Measurements from ENCODE around the gene ITGA2B. TPM values are rescaled to one million over a fixed set of nuclear protein-coding genes. Genes with fewer than 3 reads are reported as not detected.

ITGA2B gene
- total and polyA plus RNA-seq, 2 of the 13 experiments (the other 11 are each of a cell fraction or from before 2014, with no cell fraction given): 0.38 to 1.1 TPM

DNA sequence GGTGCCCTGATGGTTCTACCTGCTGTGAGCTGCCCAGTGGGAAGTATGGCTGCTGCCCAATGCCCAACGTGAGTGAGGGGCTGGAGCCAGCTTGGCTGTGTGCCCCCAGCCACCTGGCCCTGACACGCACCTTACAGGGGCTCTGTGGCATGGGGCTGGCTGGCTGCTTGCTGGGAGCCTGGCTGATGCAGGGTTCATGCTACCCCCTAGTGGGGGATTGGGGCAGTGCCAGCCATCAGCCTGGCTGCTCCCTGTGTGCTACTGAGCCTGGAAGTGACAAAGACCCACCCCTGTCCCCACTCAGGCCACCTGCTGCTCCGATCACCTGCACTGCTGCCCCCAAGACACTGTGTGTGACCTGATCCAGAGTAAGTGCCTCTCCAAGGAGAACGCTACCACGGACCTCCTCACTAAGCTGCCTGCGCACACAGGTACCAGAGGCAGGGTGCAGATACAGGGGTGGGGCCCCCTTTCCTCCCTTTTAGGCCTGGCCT is 38.7 kb downstream of the ITGA2B start (continued):
- TF ChIP-seq ARNT2 (CRISPR knock-in tag; IDR thresholded peaks at IDR 0.05; ENCODE audit: low read depth) (peak; percentile 41; the same call in 1 of the 2 replicates), ZNF12 (CRISPR knock-in tag; IDR thresholded peaks at IDR 0.05) (no peak), ELF4 (CRISPR knock-in tag; IDR thresholded peaks at IDR 0.05; ENCODE audit: borderline replicate concordance) (no peak), ZFP41 (CRISPR knock-in tag; IDR thresholded peaks at IDR 0.05; ENCODE audit: borderline replicate concordance) (no peak), ZNF670 (CRISPR knock-in tag; IDR thresholded peaks at IDR 0.05; ENCODE audit: borderline replicate concordance) (no peak), RFX3 (CRISPR knock-in tag; IDR thresholded peaks at IDR 0.05) (no peak), EEA1 (CRISPR knock-in tag; IDR thresholded peaks at IDR 0.05; ENCODE audit: borderline replicate concordance) (peak; percentile 64; the same call in 1 of the 2 replicates), ZNF253 (CRISPR knock-in tag; IDR thresholded peaks at IDR 0.05; ENCODE audit: borderline replicate concordance) (no peak), ZSCAN31 (CRISPR knock-in tag; IDR thresholded peaks at IDR 0.05; ENCODE audit: low read depth) (no peak), DNMT3B (CRISPR knock-in tag; conservative IDR thresholded peaks at IDR 0.05) (no peak), GABPB1 (CRISPR knock-in tag; IDR thresholded peaks at IDR 0.05) (0 out of 2 replicates have a peak, but pooled peaks have one; percentile 38), PCBP1 (IDR thresholded peaks at IDR 0.05; ENCODE audit: borderline replicate concordance, low read depth, low read length) (peak; percentile 61; the same call in 1 of the 2 replicates), GZF1 (CRISPR knock-in tag; IDR thresholded peaks at IDR 0.05) (no peak), RFXAP (CRISPR knock-in tag; IDR thresholded peaks at IDR 0.05; ENCODE audit: borderline replicate concordance) (0 out of 2 replicates have a peak, but pooled peaks have one; percentile 58), FOXJ3 (CRISPR knock-in tag; IDR thresholded peaks at IDR 0.05; ENCODE audit: borderline replicate concordance) (no peak), ZNF550 (CRISPR knock-in tag; IDR thresholded peaks at IDR 0.05; ENCODE audit: borderline replicate concordance) (no peak), ZNF674 (CRISPR knock-in tag; IDR thresholded peaks at IDR 0.05; ENCODE audit: low read depth) (no peak), RAD51 (IDR thresholded peaks at IDR 0.05; ENCODE audit: borderline replicate concordance) (no peak), ERF (CRISPR knock-in tag; IDR thresholded peaks at IDR 0.05) (peak; percentile 40; the same call in 1 of the 2 replicates), ZBTB25 (CRISPR knock-in tag; IDR thresholded peaks at IDR 0.05) (peak; percentile 34; the same call in 1 of the 2 replicates), SUZ12 (IDR thresholded peaks at IDR 0.05; ENCODE audit: low read depth, low read length) (no peak)
- TF ChIP-seq, protein P1, sequence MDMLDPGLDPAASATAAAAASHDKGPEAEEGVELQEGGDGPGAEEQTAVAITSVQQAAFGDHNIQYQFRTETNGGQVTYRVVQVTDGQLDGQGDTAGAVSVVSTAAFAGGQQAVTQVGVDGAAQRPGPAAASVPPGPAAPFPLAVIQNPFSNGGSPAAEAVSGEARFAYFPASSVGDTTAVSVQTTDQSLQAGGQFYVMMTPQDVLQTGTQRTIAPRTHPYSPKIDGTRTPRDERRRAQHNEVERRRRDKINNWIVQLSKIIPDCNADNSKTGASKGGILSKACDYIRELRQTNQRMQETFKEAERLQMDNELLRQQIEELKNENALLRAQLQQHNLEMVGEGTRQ (IDR thresholded peaks at IDR 0.05; ENCODE audit: low read depth, low read length): no peak
- TF ChIP-seq, protein P1 (CRISPR knock-in tag; IDR thresholded peaks at IDR 0.05; ENCODE audit: borderline replicate concordance): no peak
- TF ChIP-seq, protein P2, sequence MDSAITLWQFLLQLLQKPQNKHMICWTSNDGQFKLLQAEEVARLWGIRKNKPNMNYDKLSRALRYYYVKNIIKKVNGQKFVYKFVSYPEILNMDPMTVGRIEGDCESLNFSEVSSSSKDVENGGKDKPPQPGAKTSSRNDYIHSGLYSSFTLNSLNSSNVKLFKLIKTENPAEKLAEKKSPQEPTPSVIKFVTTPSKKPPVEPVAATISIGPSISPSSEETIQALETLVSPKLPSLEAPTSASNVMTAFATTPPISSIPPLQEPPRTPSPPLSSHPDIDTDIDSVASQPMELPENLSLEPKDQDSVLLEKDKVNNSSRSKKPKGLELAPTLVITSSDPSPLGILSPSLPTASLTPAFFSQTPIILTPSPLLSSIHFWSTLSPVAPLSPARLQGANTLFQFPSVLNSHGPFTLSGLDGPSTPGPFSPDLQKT (CRISPR knock-in tag; IDR thresholded peaks at IDR 0.05; ENCODE audit: borderline replicate concordance): no peak
